Stimulated activated CD8-positive, alpha-beta memory T cell treated with anti-CD3 and anti-CD28 coated beads, Interleukin-2, amount 100 ng/mL, for 48 hours (primary cell): ENCODE measurements around the gene STUB1.

Source experiments
- DNase-seq, 2 donors: peaks; one replicate each; pipeline ENCODE4 v3.0.0-alpha.2; 2020; ENCODE audit warnings: low read depth in 2 of 2

Gene STUB1

GRCh38 chr16:711548-712320 is 31.5 kb downstream of the STUB1 start:
- DNase-seq: peak; percentile 75 to 76

- peak in 1 of 2 donors; percentile 53 for DNase-seq
Measured at GRCh38 chr16:712740-713250, 32.6 kb downstream of the STUB1 start.

- no peak for DNase-seq
Measured at GRCh38 chr16:714079-714478, 33.9 kb downstream of the STUB1 start.

- peak; percentile 90 to 95 for DNase-seq
Measured at GRCh38 chr16:714558-715476, 34.6 kb downstream of the STUB1 start, which contains the start of gene METRN. TSS of gene METRN (plus strand) at chr16:715118. CDS start at chr16:715290, 172 bp downstream.

GRCh38 chr16:715477-716199 is 35.4 kb downstream of the STUB1 start:
- no peak for DNase-seq

GRCh38 chr16:716200-716568 is 36.0 kb downstream of the STUB1 start:
- no peak for DNase-seq

GRCh38 chr16:716768-717325 is 36.6 kb downstream of the STUB1 start:
- no peak for DNase-seq

GRCh38 chr16:717450-718245 is 37.4 kb downstream of the STUB1 start:
- DNase-seq: no peak

GRCh38 chr16:718389-718788 is 38.2 kb downstream of the STUB1 start:
- no peak for DNase-seq

- DNase-seq: no peak
Measured at GRCh38 chr16:718922-719321, 38.7 kb downstream of the STUB1 start.

- DNase-seq: no peak
Measured at GRCh38 chr16:719815-720446, 39.7 kb downstream of the STUB1 start.

- DNase-seq: peak; percentile 47
Measured at GRCh38 chr16:720447-720989, 40.3 kb downstream of the STUB1 start.

- DNase-seq: peak; percentile 70 to 79
Measured at GRCh38 chr16:720990-721764, 41.0 kb downstream of the STUB1 start, which contains the start of gene ANTKMT. TSS of gene ANTKMT (plus strand) at chr16:721146. CDS start at chr16:721275, 129 bp downstream.

- no peak for DNase-seq
Measured at GRCh38 chr16:721765-722540, 41.7 kb downstream of the STUB1 start.

- no peak for DNase-seq
Measured at GRCh38 chr16:722835-723633, 42.8 kb downstream of the STUB1 start.

GRCh38 chr16:723695-724094 is 43.5 kb downstream of the STUB1 start:
- DNase-seq: no peak
